GM23248 (cell line): ENCODE data around the gene ARHGAP10.

Source experiments
- EZH2 ChIP-seq: fragments of 200-600 bp; sonication (generic); IDR thresholded peaks from 2 replicates; pipeline ENCODE4 v1.6.1; 2018; ENCODE audit warnings: antibody characterized with exemption, mild to moderate bottlenecking; ENCODE audit not compliant: insufficient read depth, poor library complexity, severe bottlenecking
- EZH2phosphoT487 ChIP-seq: fragments of 200-600 bp; sonication (generic); IDR thresholded peaks from 2 replicates; pipeline ENCODE4 v1.6.1; 2018; ENCODE audit warnings: antibody characterized with exemption, moderate library complexity, mild to moderate bottlenecking, low read depth; ENCODE audit not compliant: insufficient read depth

DNA sequence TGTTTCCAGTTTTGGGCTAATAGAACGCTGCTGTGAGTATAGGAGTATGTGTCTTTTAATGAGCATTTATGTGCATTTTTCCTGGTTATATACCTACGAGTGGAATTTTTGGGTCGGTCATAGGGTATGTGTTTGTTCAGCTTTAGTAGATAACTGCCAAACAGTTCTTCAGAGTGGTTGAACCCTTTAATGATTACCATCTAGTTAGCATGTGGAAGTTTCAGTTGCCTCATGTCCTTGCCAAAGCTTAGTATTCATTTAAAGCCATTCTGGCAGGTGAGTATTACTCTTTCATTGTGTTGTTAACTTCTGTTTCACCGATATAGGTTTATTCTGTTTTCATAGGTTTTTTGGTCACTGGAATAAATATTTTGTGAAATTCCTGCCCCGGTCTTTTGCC lies 229.1 kb downstream of the ARHGAP10 start:
- TF ChIP-seq EZH2 = no peak
- no peak for TF ChIP-seq EZH2phosphoT487
